Panc1 (cell line): ENCODE results near the gene SPOCK1. TPM values are rescaled to one million over a fixed set of nuclear protein-coding genes. Genes with fewer than 3 reads are reported as not detected.

Experiments
- ATAC-seq: fragments of 200-7000 bp; cut with Tn5 transposase; 2 replicates; pipeline ENCODE4 v1.9.1; 2020; ENCODE audit warnings: mild to moderate bottlenecking, moderate library complexity
- BruUV-seq: library from RNA; stranded (reverse); fragments of 400-500 nt; replicated peaks from 2 replicates; lab custom pipeline; 2021; lab: Mats Ljungman, UMichigan
- CTCF ChIA-PET: fragments of 300-600 bp; sonication (Branson Sonifier 250); formaldehyde crosslinking; loops from one replicate; lab custom pipeline; 2022; ENCODE audit warnings: antibody characterized with exemption; lab: Charles Lee
- POLR2A ChIA-PET: fragments of 300-600 bp; sonication (Branson Sonifier 250); formaldehyde crosslinking; loops from one replicate; lab custom pipeline; 2022; ENCODE audit warnings: antibody characterized with exemption; lab: Charles Lee
- DNase-seq: peaks from one replicate; pipeline ENCODE4 v3.0.0-alpha.2; 2010; ENCODE audit warnings: low read depth, low spot score
- H3K27ac ChIP-seq: 2 replicates; pipeline ENCODE4 v1.5.1; 2011; ENCODE audit warnings: mild to moderate bottlenecking, low read length, inconsistent platforms
- H3K27me3 ChIP-seq: fragments of 200-500 bp; sonication (Bioruptor generic); 2 replicates; pipeline ENCODE4 v1.6.0; 2014; ENCODE audit warnings: low read length, inconsistent platforms; ENCODE audit not compliant: control insufficient read depth, insufficient read depth
- H3K36me3 ChIP-seq: fragments of 200-500 bp; sonication (Bioruptor generic); 2 replicates; pipeline ENCODE4 v1.5.1; 2014; ENCODE audit warnings: inconsistent platforms, mild to moderate bottlenecking, low read length, moderate library complexity; ENCODE audit not compliant: control insufficient read depth, insufficient read depth
- H3K4me1 ChIP-seq: 2 replicates; pipeline ENCODE4 v1.5.1; 2011; ENCODE audit warnings: inconsistent platforms, mild to moderate bottlenecking, low read length, moderate library complexity; ENCODE audit not compliant: control insufficient read depth, insufficient read depth
- H3K4me3 ChIP-seq, 2 experiments: 2 replicates each; pipeline ENCODE4 v1.5.1; 2011 to 2012; ENCODE audit warnings: low read depth in 2 of 2, low read length in 2 of 2, mild to moderate bottlenecking in 2 of 2, inconsistent platforms in 1 of 2, moderate library complexity in 1 of 2
- H3K9me3 ChIP-seq: fragments of 200-500 bp; sonication (Bioruptor generic); 2 replicates; pipeline ENCODE4 v1.5.1; 2014; ENCODE audit warnings: low read depth, mild to moderate bottlenecking, inconsistent platforms, low read length, moderate library complexity; ENCODE audit not compliant: control insufficient read depth, insufficient read depth
- CTCF ChIP-seq: fragments of 450-650 bp; IDR thresholded peaks from 2 replicates; pipeline ENCODE4 v1.5.1; 2017; ENCODE audit warnings: mild to moderate bottlenecking
- POLR2AphosphoS5 ChIP-seq: IDR thresholded peaks from 2 replicates; pipeline ENCODE4 v1.6.1; 2012; ENCODE audit warnings: mild to moderate bottlenecking, low read depth, low read length, moderate library complexity
- REST ChIP-seq, 2 experiments: IDR thresholded peaks; 2 replicates each; pipeline ENCODE4 v1.6.1; 2011 to 2012; ENCODE audit warnings: low read depth in 2 of 2, control low read depth in 1 of 2, low read length in 1 of 2, mild to moderate bottlenecking in 1 of 2, moderate library complexity in 1 of 2; ENCODE audit not compliant: insufficient read depth in 1 of 2
- SIN3A ChIP-seq: IDR thresholded peaks from 2 replicates; pipeline ENCODE4 v1.6.1; 2012; ENCODE audit warnings: low read depth, mild to moderate bottlenecking, low read length, moderate library complexity, borderline replicate concordance; ENCODE audit not compliant: insufficient read depth
- TCF7L2 ChIP-seq: IDR thresholded peaks from 2 replicates; pipeline ENCODE4 v1.6.1; 2011; ENCODE audit warnings: mild to moderate bottlenecking, low read depth, low read length, inconsistent platforms
- in situ Hi-C: cut with HindIII; loops from 2 replicates; pipeline ENCODE4 v1.10.0; 2016; ENCODE audit warnings: low sequenced_read_pairs, low pct_unique_long_range_greater_than_20kb
- intact Hi-C: fragments of 100-400 bp; cut with micrococcal nuclease; formaldehyde crosslinking; loops from one replicate; pipeline ENCODE4 v1.10.0; 2022; ENCODE audit not compliant: unreplicated experiment
- total RNA-seq: library from RNA; stranded (reverse); gene quantifications from one replicate; pipeline ENCODE4 v1.2.1, GENCODE V29; 2021; ENCODE audit not compliant: unreplicated experiment

SPOCK1 gene
- total RNA-seq, 1 experiment from 2014 or later = 15.6 TPM

GRCh38 chr5:137510671-137511070 lies 11.5 kb upstream of the SPOCK1 start:
- no peak for DNase-seq
- CTCF ChIA-PET = no interaction called here

GRCh38 chr5:137507150-137507549 lies 8.0 kb upstream of the SPOCK1 start:
- no peaks in the 10 kb centered on the region; the same call in 1 of the 2 replicates for H3K27me3 ChIP-seq
- DNase-seq (no peak), ATAC-seq (no peak)
- no peak overlapping the region for H3K4me3 ChIP-seq
- ChIA-PET CTCF (no interaction called here), POLR2A (no interaction called here)
- no TSS peak for BruUV-seq
- H3K4me1 ChIP-seq = no peaks in the 10 kb centered on the region
- H3K36me3 ChIP-seq = no peaks in the 10 kb centered on the region
- in situ Hi-C loops = no loop called here
- no peaks in the 10 kb centered on the region for H3K9me3 ChIP-seq
- intact Hi-C loops = no loop called here
- H3K27ac ChIP-seq = no peak overlapping the region
- TF ChIP-seq TCF7L2 (no peak), POLR2AphosphoS5 (no peak)

More at GRCh38 chr5:137510671-137511070, 11.5 kb upstream of the SPOCK1 start:
- Histone ChIP-seq H3K36me3 (no peaks in the 10 kb centered on the region), H3K27ac (no peak overlapping the region), H3K4me1 (no peaks in the 10 kb centered on the region), H3K4me3 (no peak overlapping the region), H3K9me3 (no peaks in the 10 kb centered on the region), H3K27me3 (no peaks in the 10 kb centered on the region; the same call in 1 of the 2 replicates)
- intact Hi-C loops (no loop called here), in situ Hi-C loops (no loop called here)
- no peak for ATAC-seq
- BruUV-seq = no TSS peak
- POLR2A ChIA-PET = no interaction called here
- TF ChIP-seq POLR2AphosphoS5 (no peak), TCF7L2 (no peak), CTCF (no peak), REST (IDR thresholded peaks at IDR 0.05; ENCODE audit: insufficient read depth in 1 of 2, low read depth in 2 of 2, low read length in 1 of 2) (no peak)

GRCh38 chr5:137506296-137506695 lies 7.2 kb upstream of the SPOCK1 start:
- H3K4me1 ChIP-seq = no peaks in the 10 kb centered on the region
- intact Hi-C loops = no loop called here
- DNase-seq = no peak
- no peaks in the 10 kb centered on the region; the same call in 1 of the 2 replicates for H3K27me3 ChIP-seq
- no peaks in the 10 kb centered on the region for H3K9me3 ChIP-seq
- ATAC-seq = no peak
- ChIA-PET CTCF (no interaction called here), POLR2A (no interaction called here)
- no peak for TF ChIP-seq POLR2AphosphoS5
- no peak for TF ChIP-seq TCF7L2
- TF ChIP-seq SIN3A = no peak
- TF ChIP-seq CTCF = no peak
- TF ChIP-seq REST (IDR thresholded peaks at IDR 0.05; ENCODE audit: insufficient read depth in 1 of 2, low read depth in 2 of 2, low read length in 1 of 2) = no peak
- H3K36me3 ChIP-seq = no peaks in the 10 kb centered on the region
- in situ Hi-C loops = no loop called here
- BruUV-seq = no TSS peak
- H3K27ac ChIP-seq = no peak overlapping the region
- H3K4me3 ChIP-seq = no peak overlapping the region
